Endothelial cell (in vitro differentiated cells): Measurements from ENCODE around the gene PRRC1. TPM values are rescaled to one million over a fixed set of nuclear protein-coding genes. Genes with fewer than 3 reads are reported as not detected.
A peak's percentile ranks its signal among the peaks of the same experiment; 100 is the strongest.

ENCODE experiments used
- DNase-seq: peaks from one replicate; pipeline ENCODE4 v3.0.0; 2021; ENCODE audit warnings: low spot score
- H3K27ac Mint-ChIP-seq: one replicate; pipeline ENCODE4 v1.8.0; 2021; ENCODE audit warnings: mixed read lengths, inconsistent platforms; ENCODE audit not compliant: unreplicated experiment
- H3K27me3 Mint-ChIP-seq: one replicate; pipeline ENCODE4 v1.8.0; 2021; ENCODE audit warnings: mild to moderate bottlenecking, moderate library complexity, mixed read lengths, inconsistent platforms; ENCODE audit not compliant: unreplicated experiment
- H3K36me3 Mint-ChIP-seq: one replicate; pipeline ENCODE4 v1.8.0; 2021; ENCODE audit warnings: mild to moderate bottlenecking, low read depth, mixed read lengths, inconsistent platforms; ENCODE audit not compliant: unreplicated experiment
- H3K4me1 Mint-ChIP-seq: one replicate; pipeline ENCODE4 v1.8.0; 2021; ENCODE audit warnings: mild to moderate bottlenecking, mixed read lengths, inconsistent platforms; ENCODE audit not compliant: unreplicated experiment
- H3K4me3 Mint-ChIP-seq: one replicate; pipeline ENCODE4 v1.8.0; 2021; ENCODE audit warnings: mild to moderate bottlenecking, mixed read lengths, inconsistent platforms; ENCODE audit not compliant: unreplicated experiment
- H3K9me3 Mint-ChIP-seq: one replicate; pipeline ENCODE4 v1.8.0; 2021; ENCODE audit warnings: mixed read lengths, inconsistent platforms; ENCODE audit not compliant: unreplicated experiment
- total RNA-seq: library from RNA; stranded (reverse); fragmentation: NEBNext Ultra II Directional; extraction: Animal tissue kit (Norgen Biotek cat#: 25700); gene quantifications from one replicate; pipeline ENCODE4 v1.2.1, GENCODE V29; 2021; ENCODE audit not compliant: unreplicated experiment
- TF ChIP-seq, protein P1 (sequence below): fragments of 200-600 bp; sonication (generic); IDR thresholded peaks from one replicate; pipeline ENCODE4 v1.5.0; 2021; ENCODE audit warnings: antibody characterized with exemption; ENCODE audit not compliant: unreplicated experiment

The PRRC1 gene
- total RNA-seq, 1 donor from 2014 or later = 61.1 TPM

GRCh38 chr5:127508644-127509373 lies 8.6 kb upstream of the PRRC1 start:
- Mint-ChIP-seq H3K36me3 (no peaks in the 10 kb centered on the region), H3K27me3 (no peaks in the 10 kb centered on the region), H3K4me1 (peaks cover 6% of the 10 kb centered on the region), H3K9me3 (no peaks in the 10 kb centered on the region), H3K4me3 (no peak overlapping the region), H3K27ac (no peak overlapping the region)
- TF ChIP-seq, protein P1, sequence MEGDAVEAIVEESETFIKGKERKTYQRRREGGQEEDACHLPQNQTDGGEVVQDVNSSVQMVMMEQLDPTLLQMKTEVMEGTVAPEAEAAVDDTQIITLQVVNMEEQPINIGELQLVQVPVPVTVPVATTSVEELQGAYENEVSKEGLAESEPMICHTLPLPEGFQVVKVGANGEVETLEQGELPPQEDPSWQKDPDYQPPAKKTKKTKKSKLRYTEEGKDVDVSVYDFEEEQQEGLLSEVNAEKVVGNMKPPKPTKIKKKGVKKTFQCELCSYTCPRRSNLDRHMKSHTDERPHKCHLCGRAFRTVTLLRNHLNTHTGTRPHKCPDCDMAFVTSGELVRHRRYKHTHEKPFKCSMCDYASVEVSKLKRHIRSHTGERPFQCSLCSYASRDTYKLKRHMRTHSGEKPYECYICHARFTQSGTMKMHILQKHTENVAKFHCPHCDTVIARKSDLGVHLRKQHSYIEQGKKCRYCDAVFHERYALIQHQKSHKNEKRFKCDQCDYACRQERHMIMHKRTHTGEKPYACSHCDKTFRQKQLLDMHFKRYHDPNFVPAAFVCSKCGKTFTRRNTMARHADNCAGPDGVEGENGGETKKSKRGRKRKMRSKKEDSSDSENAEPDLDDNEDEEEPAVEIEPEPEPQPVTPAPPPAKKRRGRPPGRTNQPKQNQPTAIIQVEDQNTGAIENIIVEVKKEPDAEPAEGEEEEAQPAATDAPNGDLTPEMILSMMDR = no peak
- DNase-seq = no peak

- Mint-ChIP-seq H3K4me1 (peaks cover 3% of the 10 kb centered on the region), H3K9me3 (no peaks in the 10 kb centered on the region), H3K36me3 (peaks cover 3% of the 10 kb centered on the region), H3K27ac (no peak overlapping the region), H3K27me3 (no peaks in the 10 kb centered on the region), H3K4me3 (no peak overlapping the region)
- DNase-seq = no peak
- TF ChIP-seq, protein P1 = no peak
These were observed 4.0 kb upstream of the PRRC1 start for GRCh38 chr5:127513408-127513970.

- peaks cover 11% of the 10 kb centered on the region for H3K36me3 Mint-ChIP-seq
- H3K4me1 Mint-ChIP-seq = peaks cover 9% of the 10 kb centered on the region
- H3K27ac Mint-ChIP-seq = no peak overlapping the region
- TF ChIP-seq, protein P1 = no peak
- H3K9me3 Mint-ChIP-seq = no peaks in the 10 kb centered on the region
- no peak for DNase-seq
- no peak overlapping the region for H3K4me3 Mint-ChIP-seq
- H3K27me3 Mint-ChIP-seq = no peaks in the 10 kb centered on the region
These were observed 2.6 kb upstream of the PRRC1 start for GRCh38 chr5:127514816-127515215.

DNA sequence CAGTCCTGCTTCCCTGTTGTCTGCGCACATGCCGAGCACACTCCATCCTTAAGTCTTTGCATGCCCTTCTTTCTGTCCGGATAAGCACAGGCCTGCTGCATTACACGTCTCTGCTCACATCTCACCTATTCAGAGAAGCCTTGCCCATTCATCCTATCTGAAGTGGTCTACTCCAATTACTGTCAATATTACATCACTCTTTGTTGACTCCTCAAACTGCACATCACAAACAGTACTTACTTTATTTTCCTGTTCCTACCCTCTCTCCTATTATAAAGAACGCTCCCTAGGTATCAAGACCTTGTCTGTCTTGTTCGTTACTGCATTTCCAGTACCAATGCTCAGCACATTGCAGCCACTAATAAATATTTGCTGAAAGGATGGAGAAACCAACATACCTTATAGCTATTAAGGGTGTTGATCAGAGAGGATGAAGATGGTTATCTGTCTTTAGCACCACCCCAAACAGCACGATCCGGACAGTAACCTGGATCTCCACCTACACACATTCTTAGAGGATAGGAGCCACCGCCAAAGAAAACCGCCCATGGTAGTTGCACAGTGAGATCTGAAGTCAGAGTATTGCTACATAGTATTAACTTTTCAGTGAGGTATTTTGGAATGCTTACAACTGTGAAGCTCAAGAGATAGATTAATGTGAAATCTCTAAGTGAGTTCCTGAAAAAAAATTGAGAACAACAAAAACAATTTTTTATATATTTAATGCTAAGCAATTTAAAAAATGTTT lies 1.6 kb upstream of the PRRC1 start:
- Mint-ChIP-seq H3K27ac (no peak overlapping the region), H3K4me1 (peaks cover 10% of the 10 kb centered on the region), H3K36me3 (peaks cover 19% of the 10 kb centered on the region), H3K27me3 (no peaks in the 10 kb centered on the region), H3K9me3 (no peaks in the 10 kb centered on the region), H3K4me3 (no peak overlapping the region)
- TF ChIP-seq, protein P1 = no peak
- no peak for DNase-seq

GRCh38 chr5:127517110-127517479 lies 345 bp upstream of the PRRC1 start:
- H3K4me3 Mint-ChIP-seq = peak overlapping the region; percentile 84
- peaks cover 1% of the 10 kb centered on the region for H3K27me3 Mint-ChIP-seq
- no peak for DNase-seq
- peaks cover 29% of the 10 kb centered on the region for H3K36me3 Mint-ChIP-seq
- peak overlapping the region; percentile 22 for H3K27ac Mint-ChIP-seq
- TF ChIP-seq, protein P1 = no peak
- peaks cover 14% of the 10 kb centered on the region for H3K4me1 Mint-ChIP-seq
- no peaks in the 10 kb centered on the region for H3K9me3 Mint-ChIP-seq
